ENCODE data around the gene ACOX3.
"Not testable (repeated sequence)": the region's sequence is repeated elsewhere in the genome, so short reads cannot be mapped to it uniquely, and the experiment has no call there.

ACOX3 gene

GRCh38 chr4:8428288-8429097 lies 12.0 kb downstream of the ACOX3 start:
- DNase-seq: peak; percentile 64 to 66

- peak; percentile 16 to 36 for DNase-seq
These were observed 12.7 kb downstream of the ACOX3 start for GRCh38 chr4:8427761-8428287.

- no peak for DNase-seq
These were observed 13.3 kb downstream of the ACOX3 start for GRCh38 chr4:8427262-8427661.

GRCh38 chr4:8422786-8423185 lies 17.7 kb downstream of the ACOX3 start:
- DNase-seq: no peak

- DNase-seq: no peak
These were observed 18.2 kb downstream of the ACOX3 start for GRCh38 chr4:8422327-8422726.

- DNase-seq: not testable (repeated sequence)
These were observed 20.4 kb downstream of the ACOX3 start for GRCh38 chr4:8420151-8420550.

- DNase-seq: no peak
These were observed 21.1 kb downstream of the ACOX3 start for GRCh38 chr4:8419222-8420041.

- DNase-seq: no peak
These were observed 23.4 kb downstream of the ACOX3 start for GRCh38 chr4:8417071-8417614.

- DNase-seq: no peak
These were observed 26.1 kb downstream of the ACOX3 start for GRCh38 chr4:8414377-8414776.

- DNase-seq: no peak
These were observed 28.2 kb downstream of the ACOX3 start for GRCh38 chr4:8412288-8412687.

GRCh38 chr4:8411351-8412180 lies 29.0 kb downstream of the ACOX3 start:
- DNase-seq: no peak

GRCh38 chr4:8410641-8411271 lies 29.8 kb downstream of the ACOX3 start:
- DNase-seq: no peak

GRCh38 chr4:8410066-8410625 lies 30.4 kb downstream of the ACOX3 start:
- DNase-seq: no peak

- no peak for DNase-seq
These were observed 31.1 kb downstream of the ACOX3 start for GRCh38 chr4:8409264-8410065.

- no peak for DNase-seq
These were observed 32.8 kb downstream of the ACOX3 start for GRCh38 chr4:8407756-8408155.

GRCh38 chr4:8407316-8407715 lies 33.2 kb downstream of the ACOX3 start:
- no peak for DNase-seq

- not testable (repeated sequence) for DNase-seq
These were observed 33.6 kb downstream of the ACOX3 start for GRCh38 chr4:8406887-8407286.

- DNase-seq: no peak
These were observed 35.0 kb downstream of the ACOX3 start for GRCh38 chr4:8405516-8405875.

- DNase-seq: no peak
These were observed 35.6 kb downstream of the ACOX3 start for GRCh38 chr4:8404791-8405515.

- DNase-seq: no peak
These were observed 36.5 kb downstream of the ACOX3 start for GRCh38 chr4:8403976-8404375.
